HepG2 (cell line): Measurements from ENCODE around the gene TRIM54. TPM values are rescaled to one million over a fixed set of nuclear protein-coding genes. Genes with fewer than 3 reads are reported as not detected.

Experiments used
- MAF1 ChIP-seq: sonication (generic); formaldehyde crosslinking; IDR thresholded peaks from 2 replicates; pipeline ENCODE4 v1.5.0; 2020; ENCODE audit warnings: missing genetic modification reagents, borderline replicate concordance
- NKX3-1 ChIP-seq: sonication (generic); formaldehyde crosslinking; IDR thresholded peaks from 2 replicates; pipeline ENCODE4 v1.5.0; 2020; ENCODE audit warnings: missing genetic modification reagents
- NR2F1 ChIP-seq, 2 experiments: fragments of 450-650 bp in 1 of 2; formaldehyde crosslinking in 1 of 2; IDR thresholded peaks; 2 replicates each; pipeline versions ENCODE4 v1.5.0 to v1.6.1; 2016 to 2020; ENCODE audit warnings: mild to moderate bottlenecking in 1 of 2, missing compliant biosample characterization in 1 of 2, missing genetic modification reagents in 1 of 2, moderate library complexity in 1 of 2
- RORA ChIP-seq: sonication (generic); formaldehyde crosslinking; IDR thresholded peaks from 2 replicates; pipeline ENCODE4 v1.5.0; 2020; ENCODE audit warnings: mild to moderate bottlenecking, missing genetic modification reagents, moderate library complexity
- SATB2 ChIP-seq: sonication (generic); formaldehyde crosslinking; IDR thresholded peaks from 2 replicates; pipeline ENCODE4 v1.5.0; 2020; ENCODE audit warnings: missing genetic modification reagents
- SMAD3 ChIP-seq: sonication (generic); formaldehyde crosslinking; IDR thresholded peaks from 2 replicates; pipeline ENCODE4 v1.4.0; 2020; ENCODE audit warnings: missing genetic modification reagents
- TSC22D2 ChIP-seq: sonication (generic); formaldehyde crosslinking; IDR thresholded peaks from 2 replicates; pipeline ENCODE4 v1.5.1; 2020; ENCODE audit warnings: missing genetic modification reagents, mild to moderate bottlenecking, borderline replicate concordance
- ZBTB2 ChIP-seq: sonication (generic); formaldehyde crosslinking; IDR thresholded peaks from 2 replicates; pipeline ENCODE4 v1.8.0; 2022; ENCODE audit warnings: low read depth, missing genetic modification reagents
- ZC3H13 ChIP-seq: sonication (generic); formaldehyde crosslinking; IDR thresholded peaks from 2 replicates; pipeline ENCODE4 v1.8.1; 2023; ENCODE audit warnings: mild to moderate bottlenecking, missing genetic modification reagents, moderate library complexity
- ZNF232 ChIP-seq: sonication (generic); formaldehyde crosslinking; IDR thresholded peaks from 2 replicates; pipeline ENCODE4 v1.4.0; 2020; ENCODE audit warnings: missing genetic modification reagents, borderline replicate concordance
- ZNF484 ChIP-seq: sonication (generic); formaldehyde crosslinking; IDR thresholded peaks from 2 replicates; pipeline ENCODE4 v1.5.1; 2020; ENCODE audit warnings: mild to moderate bottlenecking, low read depth, missing genetic modification reagents, borderline replicate concordance
- ZNF530 ChIP-seq: sonication (generic); formaldehyde crosslinking; IDR thresholded peaks from 2 replicates; pipeline ENCODE4 v1.5.0; 2020; ENCODE audit warnings: low read depth, mild to moderate bottlenecking, missing genetic modification reagents
- ZNF549 ChIP-seq: sonication (generic); formaldehyde crosslinking; IDR thresholded peaks from 2 replicates; pipeline ENCODE4 v1.5.0; 2020; ENCODE audit warnings: missing genetic modification reagents
- ZNF558 ChIP-seq: sonication (generic); formaldehyde crosslinking; IDR thresholded peaks from 2 replicates; pipeline ENCODE4 v1.9.0; 2022; ENCODE audit warnings: mild to moderate bottlenecking, missing genetic modification reagents, borderline replicate concordance
- ZNF775 ChIP-seq: sonication (generic); formaldehyde crosslinking; IDR thresholded peaks from 2 replicates; pipeline ENCODE4 v1.4.0; 2020; ENCODE audit warnings: missing genetic modification reagents, mild to moderate bottlenecking, moderate library complexity, borderline replicate concordance
- ZNF792 ChIP-seq: IDR thresholded peaks from 2 replicates; pipeline ENCODE4 v1.6.1; 2016
- polyA plus RNA-seq, 8 experiments: library from polyadenylated mRNA; depleted of rRNA in 3 of 8; stranded (reverse) in 7 of 8; unstranded in 1 of 8; fragments of >200 nt; fragmentation: Illumina TruSeq in 4 of 8; extraction: Trizol in 4 of 8; gene quantifications; 2 replicates each; pipeline versions ENCODE4 v1.2.1 to v1.2.3, GENCODE V29; 2011 to 2016; ENCODE audit warnings: low read depth in 4 of 8, missing spikeins in 1 of 8, mixed read lengths in 1 of 8; ENCODE audit not compliant: insufficient read depth in 1 of 8
- total RNA-seq, 5 experiments: library from RNA; depleted of rRNA; stranded (reverse); fragments of >200 nt; fragmentation: Illumina TruSeq; extraction: Trizol; gene quantifications; 2 replicates each; pipeline ENCODE4 v1.2.3, GENCODE V29; 2016; ENCODE audit warnings: low read depth in 1 of 5
- TF ChIP-seq, protein P1 (sequence below): sonication (generic); formaldehyde crosslinking; IDR thresholded peaks from 2 replicates; pipeline ENCODE4 v1.4.0; 2020; ENCODE audit warnings: low read depth, mild to moderate bottlenecking, missing genetic modification reagents
- TF ChIP-seq, protein P2 (sequence below): sonication (generic); formaldehyde crosslinking; IDR thresholded peaks from 2 replicates; pipeline ENCODE4 v1.5.0; 2020; ENCODE audit warnings: mild to moderate bottlenecking, missing genetic modification reagents, borderline replicate concordance

The TRIM54 gene
- total and polyA plus RNA-seq, 2 of the 13 experiments (the other 11 are each of a cell fraction or from before 2014, with no cell fraction given) = 0.07 to 0.13 TPM

DNA sequence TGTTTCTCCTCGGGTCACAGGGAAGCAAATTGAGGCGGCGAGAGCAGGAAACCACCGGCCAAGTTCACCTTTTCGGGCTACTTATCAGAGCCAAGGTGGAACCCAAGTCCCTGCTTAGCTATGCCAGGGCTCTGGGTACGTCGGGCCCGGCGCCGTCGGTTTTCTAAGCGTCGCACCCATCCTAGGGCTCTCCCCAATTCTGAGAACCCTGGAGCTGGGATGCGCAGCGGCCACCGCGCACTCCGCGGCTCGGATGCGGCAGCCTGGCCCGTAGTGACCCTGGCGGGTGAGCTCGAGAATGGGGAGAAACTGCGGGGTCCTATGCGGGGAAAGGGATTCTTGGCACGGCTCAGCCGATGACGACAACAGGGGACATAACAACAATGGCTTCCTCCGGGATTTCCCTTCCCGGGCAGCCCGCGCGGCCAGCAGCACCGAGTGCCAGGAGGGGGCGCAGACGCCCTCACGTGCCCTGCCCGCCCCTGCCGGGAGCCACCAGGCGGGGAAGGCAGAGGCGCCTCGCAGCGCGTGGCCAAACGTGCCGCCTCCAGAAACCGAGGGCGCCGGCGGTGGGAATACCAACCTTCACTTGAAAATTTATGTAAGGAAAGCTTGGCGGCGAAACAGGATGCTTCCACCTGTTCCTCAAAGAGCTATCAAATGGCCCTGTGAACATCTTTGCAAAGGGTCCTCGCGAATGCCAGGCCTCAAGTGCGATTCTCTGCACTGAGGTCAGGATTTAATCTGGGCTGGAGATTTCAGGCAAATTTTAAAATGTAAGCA is 17.3 kb upstream of the TRIM54 start (continued):
- TF ChIP-seq, protein P1, sequence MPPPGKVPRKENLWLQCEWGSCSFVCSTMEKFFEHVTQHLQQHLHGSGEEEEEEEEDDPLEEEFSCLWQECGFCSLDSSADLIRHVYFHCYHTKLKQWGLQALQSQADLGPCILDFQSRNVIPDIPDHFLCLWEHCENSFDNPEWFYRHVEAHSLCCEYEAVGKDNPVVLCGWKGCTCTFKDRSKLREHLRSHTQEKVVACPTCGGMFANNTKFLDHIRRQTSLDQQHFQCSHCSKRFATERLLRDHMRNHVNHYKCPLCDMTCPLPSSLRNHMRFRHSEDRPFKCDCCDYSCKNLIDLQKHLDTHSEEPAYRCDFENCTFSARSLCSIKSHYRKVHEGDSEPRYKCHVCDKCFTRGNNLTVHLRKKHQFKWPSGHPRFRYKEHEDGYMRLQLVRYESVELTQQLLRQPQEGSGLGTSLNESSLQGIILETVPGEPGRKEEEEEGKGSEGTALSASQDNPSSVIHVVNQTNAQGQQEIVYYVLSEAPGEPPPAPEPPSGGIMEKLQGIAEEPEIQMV = 0 out of 2 replicates have a peak, but pooled peaks have one; percentile 25
- TF ChIP-seq NKX3-1 = no peak
- TF ChIP-seq ZC3H13 (CRISPR knock-in tag) = no peak
- no peak for TF ChIP-seq MAF1 (CRISPR knock-in tag)
- no peak; the same call in 1 of the 2 replicates for TF ChIP-seq SMAD3 (CRISPR knock-in tag)
- no peak for TF ChIP-seq ZNF484 (CRISPR knock-in tag)
- TF ChIP-seq, protein P2, sequence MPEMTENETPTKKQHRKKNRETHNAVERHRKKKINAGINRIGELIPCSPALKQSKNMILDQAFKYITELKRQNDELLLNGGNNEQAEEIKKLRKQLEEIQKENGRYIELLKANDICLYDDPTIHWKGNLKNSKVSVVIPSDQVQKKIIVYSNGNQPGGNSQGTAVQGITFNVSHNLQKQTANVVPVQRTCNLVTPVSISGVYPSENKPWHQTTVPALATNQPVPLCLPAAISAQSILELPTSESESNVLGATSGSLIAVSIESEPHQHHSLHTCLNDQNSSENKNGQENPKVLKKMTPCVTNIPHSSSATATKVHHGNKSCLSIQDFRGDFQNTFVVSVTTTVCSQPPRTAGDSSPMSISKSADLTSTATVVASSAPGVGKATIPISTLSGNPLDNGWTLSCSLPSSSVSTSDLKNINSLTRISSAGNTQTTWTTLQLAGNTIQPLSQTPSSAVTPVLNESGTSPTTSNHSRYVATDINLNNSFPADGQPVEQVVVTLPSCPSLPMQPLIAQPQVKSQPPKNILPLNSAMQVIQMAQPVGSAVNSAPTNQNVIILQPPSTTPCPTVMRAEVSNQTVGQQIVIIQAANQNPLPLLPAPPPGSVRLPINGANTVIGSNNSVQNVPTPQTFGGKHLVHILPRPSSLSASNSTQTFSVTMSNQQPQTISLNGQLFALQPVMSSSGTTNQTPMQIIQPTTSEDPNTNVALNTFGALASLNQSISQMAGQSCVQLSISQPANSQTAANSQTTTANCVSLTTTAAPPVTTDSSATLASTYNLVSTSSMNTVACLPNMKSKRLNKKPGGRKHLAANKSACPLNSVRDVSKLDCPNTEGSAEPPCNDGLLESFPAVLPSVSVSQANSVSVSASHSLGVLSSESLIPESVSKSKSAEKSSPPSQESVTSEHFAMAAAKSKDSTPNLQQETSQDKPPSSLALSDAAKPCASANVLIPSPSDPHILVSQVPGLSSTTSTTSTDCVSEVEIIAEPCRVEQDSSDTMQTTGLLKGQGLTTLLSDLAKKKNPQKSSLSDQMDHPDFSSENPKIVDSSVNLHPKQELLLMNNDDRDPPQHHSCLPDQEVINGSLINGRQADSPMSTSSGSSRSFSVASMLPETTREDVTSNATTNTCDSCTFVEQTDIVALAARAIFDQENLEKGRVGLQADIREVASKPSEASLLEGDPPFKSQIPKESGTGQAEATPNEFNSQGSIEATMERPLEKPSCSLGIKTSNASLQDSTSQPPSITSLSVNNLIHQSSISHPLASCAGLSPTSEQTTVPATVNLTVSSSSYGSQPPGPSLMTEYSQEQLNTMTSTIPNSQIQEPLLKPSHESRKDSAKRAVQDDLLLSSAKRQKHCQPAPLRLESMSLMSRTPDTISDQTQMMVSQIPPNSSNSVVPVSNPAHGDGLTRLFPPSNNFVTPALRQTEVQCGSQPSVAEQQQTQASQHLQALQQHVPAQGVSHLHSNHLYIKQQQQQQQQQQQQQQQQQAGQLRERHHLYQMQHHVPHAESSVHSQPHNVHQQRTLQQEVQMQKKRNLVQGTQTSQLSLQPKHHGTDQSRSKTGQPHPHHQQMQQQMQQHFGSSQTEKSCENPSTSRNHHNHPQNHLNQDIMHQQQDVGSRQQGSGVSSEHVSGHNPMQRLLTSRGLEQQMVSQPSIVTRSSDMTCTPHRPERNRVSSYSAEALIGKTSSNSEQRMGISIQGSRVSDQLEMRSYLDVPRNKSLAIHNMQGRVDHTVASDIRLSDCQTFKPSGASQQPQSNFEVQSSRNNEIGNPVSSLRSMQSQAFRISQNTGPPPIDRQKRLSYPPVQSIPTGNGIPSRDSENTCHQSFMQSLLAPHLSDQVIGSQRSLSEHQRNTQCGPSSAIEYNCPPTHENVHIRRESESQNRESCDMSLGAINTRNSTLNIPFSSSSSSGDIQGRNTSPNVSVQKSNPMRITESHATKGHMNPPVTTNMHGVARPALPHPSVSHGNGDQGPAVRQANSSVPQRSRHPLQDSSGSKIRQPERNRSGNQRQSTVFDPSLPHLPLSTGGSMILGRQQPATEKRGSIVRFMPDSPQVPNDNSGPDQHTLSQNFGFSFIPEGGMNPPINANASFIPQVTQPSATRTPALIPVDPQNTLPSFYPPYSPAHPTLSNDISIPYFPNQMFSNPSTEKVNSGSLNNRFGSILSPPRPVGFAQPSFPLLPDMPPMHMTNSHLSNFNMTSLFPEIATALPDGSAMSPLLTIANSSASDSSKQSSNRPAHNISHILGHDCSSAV (CRISPR knock-in tag) = no peak
- TF ChIP-seq ZNF792 (CRISPR knock-in tag) = 0 out of 2 replicates have a peak, but pooled peaks have one; percentile 78
- no peak for TF ChIP-seq ZNF549 (CRISPR knock-in tag)
- no peak for TF ChIP-seq ZNF775
- TF ChIP-seq ZNF530 (CRISPR knock-in tag) = no peak
- TF ChIP-seq ZBTB2 (CRISPR knock-in tag) = peak; percentile 68; the same call in 1 of the 2 replicates
- no peak for TF ChIP-seq NR2F1 (CRISPR knock-in tag; IDR thresholded peaks at IDR 0.05)
- TF ChIP-seq TSC22D2 (CRISPR knock-in tag) = no peak; the same call in 1 of the 2 replicates
- TF ChIP-seq ZNF558 (CRISPR knock-in tag) = no peak; the same call in 1 of the 2 replicates
- no peak for TF ChIP-seq RORA
- TF ChIP-seq ZNF232 (CRISPR knock-in tag) = peak; percentile 55; the same call in 1 of the 2 replicates
- no peak for TF ChIP-seq SATB2 (CRISPR knock-in tag)
